Measurements from ENCODE around the gene NUDT6.

DNA sequence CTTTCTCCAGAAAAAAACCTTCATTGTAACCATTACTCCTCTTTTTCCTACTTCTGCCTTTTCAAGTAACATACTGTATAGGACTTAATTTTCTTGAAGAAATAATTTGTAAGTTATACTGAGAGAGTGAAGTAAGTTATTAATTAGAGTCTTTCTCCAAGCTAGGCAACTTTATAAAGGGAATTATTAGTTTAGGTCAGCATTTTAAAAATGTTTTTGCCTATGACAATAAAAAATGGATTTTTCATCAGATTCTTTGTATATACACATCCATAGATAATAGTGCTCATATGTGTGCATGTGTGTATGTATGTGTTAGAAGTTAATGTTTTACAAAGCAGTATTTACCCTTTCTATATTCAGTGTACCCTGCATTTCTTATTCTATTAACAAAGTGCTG is 10.4 kb upstream of the NUDT6 start:
- no peak for TF ChIP-seq CTCF (IDR thresholded peaks at IDR 0.05)
- no peak for TF ChIP-seq POLR2A (IDR thresholded peaks at IDR 0.05)

Data from thyroid gland (tissue), 4 donors.